ENCODE measurements around the gene HLF.

DNA sequence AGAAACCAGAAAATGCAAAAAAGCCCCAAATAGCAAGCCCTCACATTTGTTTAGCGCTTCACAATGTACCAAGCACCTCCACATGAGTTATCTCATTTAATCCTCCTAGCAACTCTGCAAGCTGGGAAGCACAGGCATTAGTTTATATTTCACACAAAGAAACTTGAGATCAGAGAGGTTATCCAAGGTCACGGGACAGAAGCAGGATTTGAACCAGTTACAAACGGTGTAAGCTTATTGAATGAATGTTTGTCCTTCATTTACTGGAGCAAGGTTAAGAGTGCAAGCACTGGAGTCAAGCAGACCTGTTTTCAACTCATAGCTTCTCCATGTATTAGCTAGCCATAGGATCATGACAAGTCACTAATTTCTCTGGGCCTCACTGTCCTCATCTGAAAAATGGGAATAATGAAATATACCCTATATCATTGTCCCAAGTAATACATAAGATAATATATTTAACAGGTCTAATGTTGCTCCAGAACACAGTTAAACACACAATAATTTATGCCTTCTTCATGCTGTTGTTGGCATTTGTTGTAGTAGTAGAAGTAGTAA lies 6.1 kb upstream of the HLF start:
- TF ChIP-seq, protein P1, sequence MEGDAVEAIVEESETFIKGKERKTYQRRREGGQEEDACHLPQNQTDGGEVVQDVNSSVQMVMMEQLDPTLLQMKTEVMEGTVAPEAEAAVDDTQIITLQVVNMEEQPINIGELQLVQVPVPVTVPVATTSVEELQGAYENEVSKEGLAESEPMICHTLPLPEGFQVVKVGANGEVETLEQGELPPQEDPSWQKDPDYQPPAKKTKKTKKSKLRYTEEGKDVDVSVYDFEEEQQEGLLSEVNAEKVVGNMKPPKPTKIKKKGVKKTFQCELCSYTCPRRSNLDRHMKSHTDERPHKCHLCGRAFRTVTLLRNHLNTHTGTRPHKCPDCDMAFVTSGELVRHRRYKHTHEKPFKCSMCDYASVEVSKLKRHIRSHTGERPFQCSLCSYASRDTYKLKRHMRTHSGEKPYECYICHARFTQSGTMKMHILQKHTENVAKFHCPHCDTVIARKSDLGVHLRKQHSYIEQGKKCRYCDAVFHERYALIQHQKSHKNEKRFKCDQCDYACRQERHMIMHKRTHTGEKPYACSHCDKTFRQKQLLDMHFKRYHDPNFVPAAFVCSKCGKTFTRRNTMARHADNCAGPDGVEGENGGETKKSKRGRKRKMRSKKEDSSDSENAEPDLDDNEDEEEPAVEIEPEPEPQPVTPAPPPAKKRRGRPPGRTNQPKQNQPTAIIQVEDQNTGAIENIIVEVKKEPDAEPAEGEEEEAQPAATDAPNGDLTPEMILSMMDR (IDR thresholded peaks at IDR 0.05; ENCODE audit: extremely low read depth in 1 of 2, insufficient read depth in 1 of 2, low read depth in 1 of 2, low read length in 2 of 2): no peak
- TF ChIP-seq POLR2AphosphoS5 (IDR thresholded peaks at IDR 0.05; ENCODE audit: insufficient read depth, low read depth, low read length): no peak
- TF ChIP-seq POLR2A (IDR thresholded peaks at IDR 0.05; ENCODE audit: low read depth, low read length): no peak

Data from endothelial cell of umbilical vein (primary cell).